Adipocyte (in vitro differentiated cells): ENCODE results near the gene NELFA.

Experiments
- DNase-seq: peaks from one replicate; pipeline ENCODE4 v3.0.0-alpha.2; 2015; ENCODE audit warnings: low read depth
- H3K27me3 ChIP-seq: replicated peaks from 2 replicates; pipeline ENCODE4 v1.7.0; 2013; ENCODE audit warnings: mild to moderate bottlenecking, low read length, moderate library complexity; ENCODE audit not compliant: control insufficient read depth, insufficient read depth
- H3K36me3 ChIP-seq: 2 replicates; pipeline ENCODE4 v1.7.0; 2013; ENCODE audit warnings: low read length, mild to moderate bottlenecking, moderate library complexity; ENCODE audit not compliant: control insufficient read depth, insufficient read depth, severe bottlenecking
- H3K4me1 ChIP-seq: 2 replicates; pipeline ENCODE4 v1.7.0; 2013; ENCODE audit warnings: mild to moderate bottlenecking, low read length, moderate library complexity; ENCODE audit not compliant: control insufficient read depth, insufficient read depth
- H3K4me3 ChIP-seq: 2 replicates; pipeline ENCODE4 v1.7.0; 2013; ENCODE audit warnings: mild to moderate bottlenecking, low read length, moderate library complexity
- H3K9ac ChIP-seq: 2 replicates; pipeline ENCODE4 v1.7.0; 2013; ENCODE audit warnings: mild to moderate bottlenecking, low read length, moderate library complexity
- H3K9me3 ChIP-seq: 2 replicates; pipeline ENCODE4 v1.7.0; 2013; ENCODE audit warnings: mild to moderate bottlenecking, low read length, moderate library complexity; ENCODE audit not compliant: control insufficient read depth

NELFA gene

GRCh38 chr4:1968686-1969295 is 40.0 kb downstream of the NELFA start:
- Histone ChIP-seq H3K36me3 (no peaks in the 10 kb centered on the region), H3K4me3 (no peak overlapping the region), H3K4me1 (no peaks in the 10 kb centered on the region), H3K27me3 (no peaks in the 10 kb centered on the region), H3K9ac (no peak overlapping the region), H3K9me3 (no peaks in the 10 kb centered on the region)
- no peak for DNase-seq

GRCh38 chr4:1967512-1968149 is 41.1 kb downstream of the NELFA start:
- Histone ChIP-seq H3K4me3 (no peak overlapping the region), H3K4me1 (no peaks in the 10 kb centered on the region), H3K9ac (no peak overlapping the region), H3K27me3 (no peaks in the 10 kb centered on the region), H3K9me3 (no peaks in the 10 kb centered on the region), H3K36me3 (peaks cover 4% of the 10 kb centered on the region)
- DNase-seq, result no peak

GRCh38 chr4:1964971-1965370 is 43.8 kb downstream of the NELFA start:
- Histone ChIP-seq H3K4me3 (no peak overlapping the region), H3K9me3 (no peaks in the 10 kb centered on the region), H3K9ac (no peak overlapping the region), H3K4me1 (peaks cover 7% of the 10 kb centered on the region), H3K36me3 (peaks cover 21% of the 10 kb centered on the region), H3K27me3 (no peaks in the 10 kb centered on the region)
- DNase-seq, result no peak

- H3K36me3 ChIP-seq, result peaks cover 21% of the 10 kb centered on the region
- H3K4me3 ChIP-seq, result no peak overlapping the region
- no peak for DNase-seq
- no peaks in the 10 kb centered on the region for H3K27me3 ChIP-seq
- peaks cover 7% of the 10 kb centered on the region for H3K4me1 ChIP-seq
- H3K9me3 ChIP-seq, result no peaks in the 10 kb centered on the region
- H3K9ac ChIP-seq, result no peak overlapping the region
These were observed 44.3 kb downstream of the NELFA start for GRCh38 chr4:1964443-1964842.

- Histone ChIP-seq H3K4me1 (peaks cover 7% of the 10 kb centered on the region), H3K9ac (no peak overlapping the region), H3K9me3 (no peaks in the 10 kb centered on the region), H3K27me3 (no peaks in the 10 kb centered on the region), H3K36me3 (peaks cover 21% of the 10 kb centered on the region), H3K4me3 (no peak overlapping the region)
- no peak for DNase-seq
These were observed 45.8 kb downstream of the NELFA start for GRCh38 chr4:1962980-1963379.

- no peak for DNase-seq
- Histone ChIP-seq H3K4me3 (no peak overlapping the region), H3K9ac (no peak overlapping the region), H3K9me3 (no peaks in the 10 kb centered on the region), H3K4me1 (peaks cover 7% of the 10 kb centered on the region), H3K27me3 (no peaks in the 10 kb centered on the region), H3K36me3 (peaks cover 21% of the 10 kb centered on the region)
These were observed 47.2 kb downstream of the NELFA start for GRCh38 chr4:1961563-1961962.

GRCh38 chr4:1961038-1961437 is 47.7 kb downstream of the NELFA start:
- Histone ChIP-seq H3K9ac (no peak overlapping the region), H3K36me3 (peaks cover 21% of the 10 kb centered on the region), H3K4me1 (peaks cover 7% of the 10 kb centered on the region), H3K4me3 (no peak overlapping the region), H3K27me3 (no peaks in the 10 kb centered on the region), H3K9me3 (no peaks in the 10 kb centered on the region)
- no peak for DNase-seq

- H3K4me1 ChIP-seq, result peaks cover 7% of the 10 kb centered on the region
- peak; percentile 13 for DNase-seq
- H3K4me3 ChIP-seq, result no peak overlapping the region
- H3K36me3 ChIP-seq, result peaks cover 26% of the 10 kb centered on the region
- no peaks in the 10 kb centered on the region for H3K27me3 ChIP-seq
- no peak overlapping the region for H3K9ac ChIP-seq
- no peaks in the 10 kb centered on the region for H3K9me3 ChIP-seq
These were observed 48.5 kb downstream of the NELFA start for GRCh38 chr4:1960170-1960825.

GRCh38 chr4:1959104-1959384 is 49.7 kb downstream of the NELFA start:
- DNase-seq, result no peak
- no peaks in the 10 kb centered on the region for H3K9me3 ChIP-seq
- no peak overlapping the region for H3K9ac ChIP-seq
- H3K4me1 ChIP-seq, result peaks cover 7% of the 10 kb centered on the region
- peaks cover 31% of the 10 kb centered on the region for H3K36me3 ChIP-seq
- H3K4me3 ChIP-seq, result no peak overlapping the region
- no peaks in the 10 kb centered on the region for H3K27me3 ChIP-seq

- no peaks in the 10 kb centered on the region for H3K27me3 ChIP-seq
- no peak overlapping the region for H3K9ac ChIP-seq
- H3K4me3 ChIP-seq, result no peak overlapping the region
- peaks cover 31% of the 10 kb centered on the region for H3K36me3 ChIP-seq
- no peak for DNase-seq
- no peaks in the 10 kb centered on the region for H3K9me3 ChIP-seq
- H3K4me1 ChIP-seq, result peaks cover 7% of the 10 kb centered on the region
These were observed 50.3 kb downstream of the NELFA start for GRCh38 chr4:1958276-1959103.

- H3K27me3 ChIP-seq, result no peaks in the 10 kb centered on the region
These were observed 52.1 kb downstream of the NELFA start for GRCh38 chr4:1956631-1957030.

More at GRCh38 chr4:1956631-1957030, 52.1 kb downstream of the NELFA start:
- Histone ChIP-seq H3K9me3 (no peaks in the 10 kb centered on the region), H3K36me3 (peaks cover 25% of the 10 kb centered on the region), H3K4me3 (no peak overlapping the region), H3K4me1 (peaks cover 7% of the 10 kb centered on the region), H3K9ac (no peak overlapping the region)
- DNase-seq, result no peak
